H1 (cell line): Measurements from ENCODE around the gene KCTD3. TPM values are rescaled to one million over a fixed set of nuclear protein-coding genes. Genes with fewer than 3 reads are reported as not detected.

Experiments used
- CEBPB ChIP-seq: IDR thresholded peaks from 2 replicates; pipeline ENCODE4 v1.6.1; 2012; ENCODE audit warnings: low read depth, low read length
- CHD2 ChIP-seq: IDR thresholded peaks from 2 replicates; pipeline ENCODE4 v1.6.1; 2012; ENCODE audit warnings: low read length, improper control_type of control experiment
- RFX5 ChIP-seq: IDR thresholded peaks from 2 replicates; pipeline ENCODE4 v1.6.1; 2011; ENCODE audit warnings: low read depth, low read length, improper control_type of control experiment, borderline replicate concordance
- SIRT6 ChIP-seq: IDR thresholded peaks from one replicate; pipeline ENCODE4 v1.7.1; 2012; ENCODE audit warnings: low read length, inconsistent platforms
- SP4 ChIP-seq: IDR thresholded peaks from 2 replicates; pipeline ENCODE4 v1.6.1; 2012; ENCODE audit warnings: low read length, inconsistent platforms
- USF2 ChIP-seq: IDR thresholded peaks from 2 replicates; pipeline ENCODE4 v1.6.1; 2011; ENCODE audit warnings: low read length, improper control_type of control experiment
- polyA plus RNA-seq, 7 experiments: library from polyadenylated mRNA; depleted of rRNA in 3 of 7; stranded (reverse) in 5 of 7; unstranded in 2 of 7; fragments of >200 nt in 5 of 7; fragments of 200-250 nt in 2 of 7; gene quantifications; 1 replicate in 5 of 7; 2 replicates in 1 of 7; 4 replicates in 1 of 7; pipeline versions ENCODE4 v1.2.1 to v1.2.3, GENCODE V29; 2011 to 2013; ENCODE audit warnings: missing spikeins in 2 of 7, mixed read lengths in 2 of 7
- total RNA-seq: library from RNA; stranded (reverse); fragmentation: NEBNext Ultra II Directional; extraction: Animal tissue kit (Norgen Biotek cat#: 25700); gene quantifications from 2 replicates; pipeline ENCODE4 v1.2.1, GENCODE V29; 2021

KCTD3 gene
- total and polyA plus RNA-seq, 2 of the 8 experiments (the other 6 are each of a cell fraction or from before 2014, with no cell fraction given) = 43.0 to 55.6 TPM

- no peak for TF ChIP-seq USF2
- TF ChIP-seq RFX5 = no peak
- TF ChIP-seq SP4 = no peak
- TF ChIP-seq CHD2 = no peak
- no peak for TF ChIP-seq CEBPB
- no peak for TF ChIP-seq SIRT6
These were observed 58.8 kb downstream of the KCTD3 start (continued) for GRCh38 chr1:215625949-215626348.
